SK-N-SH treated with all-trans-retinoic acid at 6 μM for 48 hours (cell line): ENCODE measurements around the gene EIF6.

ENCODE experiments used
- BACH2 ChIP-seq: fragments of 250-450 bp; sonication (Bioruptor Pico); IDR thresholded peaks from 2 replicates; pipeline ENCODE4 v1.9.0; 2021; ENCODE audit warnings: mild to moderate bottlenecking, borderline replicate concordance
- ESRRG ChIP-seq: fragments of 250-450 bp; sonication (Bioruptor Pico); IDR thresholded peaks from 2 replicates; pipeline ENCODE4 v1.6.1; 2021; ENCODE audit warnings: mild to moderate bottlenecking
- PATZ1 ChIP-seq: fragments of 250-450 bp; sonication (Bioruptor Pico); IDR thresholded peaks from 2 replicates; pipeline ENCODE4 v1.8.0; 2020; ENCODE audit warnings: mild to moderate bottlenecking, moderate library complexity, borderline replicate concordance
- RARB ChIP-seq: fragments of 250-450 bp; sonication (Bioruptor Pico); IDR thresholded peaks from 2 replicates; pipeline ENCODE4 v1.8.0; 2021; ENCODE audit warnings: mild to moderate bottlenecking, moderate library complexity
- TCF4 ChIP-seq: fragments of 250-450 bp; sonication (Bioruptor Pico); IDR thresholded peaks from 2 replicates; pipeline ENCODE4 v1.8.0; 2021; ENCODE audit warnings: mild to moderate bottlenecking, moderate library complexity, borderline replicate concordance
- ZFP3 ChIP-seq: fragments of 250-450 bp; sonication (Bioruptor Pico); IDR thresholded peaks from 2 replicates; pipeline ENCODE4 v1.5.0; 2020; ENCODE audit warnings: mild to moderate bottlenecking, moderate library complexity
- ZNF8 ChIP-seq: fragments of 450-650 bp; formaldehyde crosslinking; IDR thresholded peaks from 2 replicates; pipeline ENCODE4 v1.5.0; 2020; ENCODE audit warnings: mild to moderate bottlenecking, moderate library complexity
- TF ChIP-seq, protein P1 (sequence below): fragments of 250-450 bp; sonication (Bioruptor Pico); IDR thresholded peaks from 2 replicates; pipeline ENCODE4 v1.5.1; 2020; ENCODE audit warnings: low read depth, mild to moderate bottlenecking, moderate library complexity

DNA sequence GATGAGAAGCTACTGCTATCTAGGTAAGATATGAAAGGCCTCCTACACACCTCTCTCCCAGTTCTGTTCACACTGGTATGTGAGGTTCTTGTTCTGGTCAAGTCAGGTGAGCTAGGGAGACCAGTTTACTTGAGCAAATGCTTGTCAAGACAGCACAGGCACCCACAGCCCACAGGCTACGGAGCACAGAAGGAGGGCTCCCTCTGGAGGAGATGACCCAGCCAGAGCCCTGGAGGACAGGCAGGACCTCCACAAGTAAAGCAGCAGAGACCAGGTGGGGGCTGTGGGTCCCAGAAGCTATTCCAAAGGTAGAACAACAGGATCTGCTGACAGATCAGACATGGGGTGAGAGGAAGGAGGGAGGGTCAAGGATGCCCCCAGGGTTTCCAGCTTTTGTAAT lies 19.8 kb downstream of the EIF6 start:
- TF ChIP-seq RARB = no peak
- TF ChIP-seq, protein P1, sequence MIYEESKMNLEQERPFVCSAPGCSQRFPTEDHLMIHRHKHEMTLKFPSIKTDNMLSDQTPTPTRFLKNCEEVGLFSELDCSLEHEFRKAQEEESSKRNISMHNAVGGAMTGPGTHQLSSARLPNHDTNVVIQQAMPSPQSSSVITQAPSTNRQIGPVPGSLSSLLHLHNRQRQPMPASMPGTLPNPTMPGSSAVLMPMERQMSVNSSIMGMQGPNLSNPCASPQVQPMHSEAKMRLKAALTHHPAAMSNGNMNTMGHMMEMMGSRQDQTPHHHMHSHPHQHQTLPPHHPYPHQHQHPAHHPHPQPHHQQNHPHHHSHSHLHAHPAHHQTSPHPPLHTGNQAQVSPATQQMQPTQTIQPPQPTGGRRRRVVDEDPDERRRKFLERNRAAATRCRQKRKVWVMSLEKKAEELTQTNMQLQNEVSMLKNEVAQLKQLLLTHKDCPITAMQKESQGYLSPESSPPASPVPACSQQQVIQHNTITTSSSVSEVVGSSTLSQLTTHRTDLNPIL (CRISPR knock-in tag) = no peak
- TF ChIP-seq ZNF8 (CRISPR knock-in tag) = no peak
- TF ChIP-seq BACH2 (CRISPR knock-in tag) = no peak
- TF ChIP-seq PATZ1 (CRISPR knock-in tag) = no peak
- no peak for TF ChIP-seq TCF4 (CRISPR knock-in tag)
- no peak for TF ChIP-seq ZFP3
- no peak for TF ChIP-seq ESRRG (CRISPR knock-in tag)
